PC-9 (cell line): Measurements from ENCODE around the gene CSGALNACT2.

ENCODE experiments used
- CTCF ChIP-seq: fragments of 200-600 bp; sonication (generic); conservative IDR thresholded peaks from 2 replicates; pipeline ENCODE4 v1.6.1; 2017; ENCODE audit warnings: mixed run types, antibody characterized with exemption, mild to moderate bottlenecking, moderate library complexity
- EZH2 ChIP-seq: fragments of 200-600 bp; sonication (generic); IDR thresholded peaks from 2 replicates; pipeline ENCODE4 v1.8.0; 2017; ENCODE audit warnings: antibody characterized with exemption, low read depth

GRCh38 chr10:43091846-43092245 lies 46.4 kb upstream of the CSGALNACT2 start:
- TF ChIP-seq CTCF (no peak), EZH2 (no peak)
